H1 (cell line): ENCODE measurements around the gene SBF2. TPM values are rescaled to one million over a fixed set of nuclear protein-coding genes. Genes with fewer than 3 reads are reported as not detected.

Experiments
- CTCF ChIA-PET: fragments of 300-600 bp; sonication (Branson Sonifier 250); formaldehyde crosslinking; loops from one replicate; lab custom pipeline; 2021; ENCODE audit not compliant: partially characterized antibody; lab: Charles Lee
- POLR2A ChIA-PET: fragments of 300-600 bp; sonication (Branson Sonifier 250); formaldehyde crosslinking; loops from one replicate; lab custom pipeline; 2021; ENCODE audit warnings: inconsistent platforms; ENCODE audit not compliant: partially characterized antibody; lab: Charles Lee
- DNase-seq, 2 experiments: peaks; one replicate each; pipeline versions ENCODE4 v3.0.0 to v3.0.0-alpha.2; 2010 to 2022; ENCODE audit warnings: low spot score in 2 of 2, low read depth in 1 of 2, mixed read lengths in 1 of 2
- FAIRE-seq: peaks from 2 replicates; lab custom pipeline; 2011; peaks lifted over from hg19 to GRCh38; lab: Jason Lieb, UNC
- H2AFZ ChIP-seq: 2 replicates; pipeline ENCODE4 v1.8.1; 2012; ENCODE audit warnings: low read length, inconsistent platforms
- H2AK5ac ChIP-seq: 2 replicates; pipeline ENCODE4 v1.6.1; 2013; ENCODE audit warnings: low read depth, low read length
- H2BK120ac ChIP-seq: replicated peaks from 2 replicates; pipeline ENCODE3; 2013; ENCODE audit warnings: low read depth, low read length, inconsistent platforms
- H2BK12ac ChIP-seq: 2 replicates; pipeline ENCODE4 v1.6.1; 2013; ENCODE audit warnings: low read depth, low read length
- H2BK15ac ChIP-seq: 2 replicates; pipeline ENCODE4 v1.6.1; 2013; ENCODE audit warnings: low read length
- H2BK20ac ChIP-seq: 2 replicates; pipeline ENCODE4 v1.6.1; 2013; ENCODE audit warnings: low read length
- H2BK5ac ChIP-seq: 2 replicates; pipeline ENCODE4 v1.6.1; 2013; ENCODE audit warnings: low read depth, low read length
- H3K14ac ChIP-seq: 2 replicates; pipeline ENCODE4 v1.6.1; 2013; ENCODE audit warnings: inconsistent platforms; ENCODE audit not compliant: insufficient read length
- H3K18ac ChIP-seq: 2 replicates; pipeline ENCODE4 v1.6.1; 2013; ENCODE audit warnings: low read length; ENCODE audit errors: extremely low read depth
- H3K23ac ChIP-seq: 2 replicates; pipeline ENCODE4 v1.6.1; 2013; ENCODE audit warnings: inconsistent platforms; ENCODE audit not compliant: insufficient read length
- H3K23me2 ChIP-seq: 2 replicates; pipeline ENCODE4 v1.6.1; 2013; ENCODE audit warnings: low read depth, low read length
- H3K27ac ChIP-seq: 2 replicates; pipeline ENCODE4 v1.6.1; 2011; ENCODE audit warnings: low read depth, low read length, inconsistent platforms
- H3K27me3 ChIP-seq, 4 experiments: replicated peaks in 1 of 4; 1 replicate in 1 of 4; 2 replicates in 3 of 4; pipeline versions ENCODE4 v1.6.1 to v1.8.1; 2011 to 2013; ENCODE audit warnings: low read length in 3 of 4, mild to moderate bottlenecking in 3 of 4, inconsistent platforms in 2 of 4, mixed read lengths in 2 of 4, moderate library complexity in 1 of 4; ENCODE audit not compliant: control insufficient read depth in 3 of 4, insufficient read depth in 3 of 4; ENCODE audit errors: extremely low read depth in 1 of 4
- H3K36me3 ChIP-seq, 4 experiments: 2 replicates each; pipeline versions ENCODE4 v1.6.1 to v1.8.1; 2011 to 2013; ENCODE audit warnings: mild to moderate bottlenecking in 4 of 4, low read length in 3 of 4, moderate library complexity in 2 of 4, control low read depth in 1 of 4, inconsistent platforms in 1 of 4; ENCODE audit not compliant: insufficient read depth in 4 of 4, control insufficient read depth in 2 of 4
- H3K4ac ChIP-seq: replicated peaks from 2 replicates; pipeline ENCODE3; 2013; ENCODE audit warnings: low read length, low read depth, mixed read lengths, inconsistent platforms; ENCODE audit not compliant: insufficient read length
- H3K4me1 ChIP-seq, 4 experiments: replicated peaks in 1 of 4; 1 replicate in 1 of 4; 2 replicates in 3 of 4; pipeline versions ENCODE4 v1.6.1 to v1.8.1; 2011 to 2013; ENCODE audit warnings: low read length in 3 of 4, inconsistent platforms in 2 of 4, mixed read lengths in 1 of 4; ENCODE audit not compliant: insufficient read depth in 4 of 4, control insufficient read depth in 3 of 4
- H3K4me2 ChIP-seq, 2 experiments: 2 replicates each; pipeline versions ENCODE4 v1.6.1 to v1.8.1; 2011 to 2013; ENCODE audit warnings: low read depth in 2 of 2, low read length in 2 of 2, control low read depth in 1 of 2, inconsistent platforms in 1 of 2, mild to moderate bottlenecking in 1 of 2; ENCODE audit not compliant: insufficient read depth in 1 of 2
- H3K4me3 ChIP-seq, 4 experiments: fragments of 200-600, 300-600 bp in 1 of 4; sonication (generic), shearing (Covaris generic), sonication (Bioruptor Twin) in 1 of 4; 2 replicates each; pipeline versions ENCODE4 v1.5.1 to v1.8.1; 2011 to 2016; ENCODE audit warnings: low read length in 4 of 4, low read depth in 3 of 4, control low read depth in 2 of 4, inconsistent platforms in 2 of 4, mild to moderate bottlenecking in 2 of 4, mixed read lengths in 1 of 4, moderate library complexity in 1 of 4; ENCODE audit not compliant: insufficient read depth in 2 of 4; ENCODE audit errors: extremely low read depth in 1 of 4
- H3K56ac ChIP-seq: replicated peaks from 2 replicates; pipeline ENCODE3; 2013; ENCODE audit warnings: low read depth, mild to moderate bottlenecking, mixed read lengths, low read length, inconsistent platforms; ENCODE audit not compliant: insufficient read length
- H3K79me1 ChIP-seq: 2 replicates; pipeline ENCODE4 v1.6.1; 2013; ENCODE audit warnings: low read depth, low read length, control low read depth
- H3K79me2 ChIP-seq, 2 experiments: 2 replicates each; pipeline versions ENCODE4 v1.6.1 to v1.8.1; 2012 to 2013; ENCODE audit warnings: low read length in 2 of 2, mild to moderate bottlenecking in 2 of 2, inconsistent platforms in 1 of 2; ENCODE audit not compliant: insufficient read depth in 2 of 2, control insufficient read depth in 1 of 2
- H3K9ac ChIP-seq, 4 experiments: replicated peaks in 1 of 4; 1 replicate in 1 of 4; 2 replicates in 3 of 4; pipeline versions ENCODE4 v1.6.1 to v1.8.1; 2011 to 2013; ENCODE audit warnings: low read depth in 3 of 4, low read length in 3 of 4, control low read depth in 2 of 4, mild to moderate bottlenecking in 2 of 4, moderate library complexity in 2 of 4, inconsistent platforms in 1 of 4; ENCODE audit errors: extremely low read depth in 1 of 4
- H3K9me3 ChIP-seq, 2 experiments: 2 replicates each; pipeline versions ENCODE4 v1.6.1 to v1.8.1; 2012 to 2013; ENCODE audit warnings: mild to moderate bottlenecking in 2 of 2, moderate library complexity in 2 of 2, control low read depth in 1 of 2, inconsistent platforms in 1 of 2, low read depth in 1 of 2, low read length in 1 of 2, mixed read lengths in 1 of 2; ENCODE audit not compliant: insufficient read depth in 2 of 2
- H4K20me1 ChIP-seq, 2 experiments: replicated peaks in 1 of 2; 2 replicates each; pipeline versions ENCODE3 to v1.8.1; 2011 to 2013; ENCODE audit warnings: inconsistent platforms in 2 of 2, low read length in 2 of 2, mild to moderate bottlenecking in 1 of 2; ENCODE audit not compliant: insufficient read depth in 2 of 2, control insufficient read depth in 1 of 2
- H4K5ac ChIP-seq: 2 replicates; pipeline ENCODE4 v1.6.1; 2013; ENCODE audit warnings: low read length, low read depth, mixed read lengths, inconsistent platforms; ENCODE audit not compliant: insufficient read length
- H4K8ac ChIP-seq: 2 replicates; pipeline ENCODE4 v1.8.0; 2013; ENCODE audit warnings: mild to moderate bottlenecking, moderate library complexity, low read length, inconsistent platforms; ENCODE audit not compliant: insufficient read depth; ENCODE audit errors: extremely low read depth
- H4K91ac ChIP-seq: replicated peaks from 2 replicates; pipeline ENCODE3; 2013; ENCODE audit warnings: low read length, mixed read lengths, inconsistent platforms; ENCODE audit not compliant: insufficient read length
- BACH1 ChIP-seq: IDR thresholded peaks from 2 replicates; pipeline ENCODE4 v1.6.1; 2012; ENCODE audit warnings: low read length, improper control_type of control experiment
- CBX8 ChIP-seq: fragments of 300-800, 300-1000 bp; sonication (generic); IDR thresholded peaks from 2 replicates; pipeline ENCODE4 v1.7.1; 2016; ENCODE audit warnings: low read depth, low read length, borderline replicate concordance
- WGBS, 2 experiments: shearing (Covaris generic) in 1 of 2; methylation state at CpG; one replicate each; pipeline versions ENCODE4 v1.1.6 to v1.1.7; 2013 to 2015; ENCODE audit warnings: low lambda C conversion rate in 2 of 2, mixed read lengths in 2 of 2, inconsistent platforms in 1 of 2, low coverage in 1 of 2, missing lambda C conversion rate in 1 of 2; ENCODE audit not compliant: insufficient replicate concordance in 2 of 2, insufficient coverage in 1 of 2, insufficient read length in 1 of 2; ENCODE audit errors: extremely low coverage in 1 of 2, missing lambda C conversion rate in 1 of 2; 5-methylcytosine and 5-hydroxymethylcytosine counted together
- polyA plus RNA-seq, 7 experiments: library from polyadenylated mRNA; depleted of rRNA in 3 of 7; stranded (reverse) in 5 of 7; unstranded in 2 of 7; fragments of >200 nt in 5 of 7; fragments of 200-250 nt in 2 of 7; gene quantifications; 1 replicate in 5 of 7; 2 replicates in 1 of 7; 4 replicates in 1 of 7; pipeline versions ENCODE4 v1.2.1 to v1.2.3, GENCODE V29; 2011 to 2013; ENCODE audit warnings: missing spikeins in 2 of 7, mixed read lengths in 2 of 7
- total RNA-seq: library from RNA; stranded (reverse); fragmentation: NEBNext Ultra II Directional; extraction: Animal tissue kit (Norgen Biotek cat#: 25700); gene quantifications from 2 replicates; pipeline ENCODE4 v1.2.1, GENCODE V29; 2021

SBF2 gene
- total and polyA plus RNA-seq, 2 of the 8 experiments (the other 6 are each of a cell fraction or from before 2014, with no cell fraction given) = 36.7 to 50.5 TPM

DNA sequence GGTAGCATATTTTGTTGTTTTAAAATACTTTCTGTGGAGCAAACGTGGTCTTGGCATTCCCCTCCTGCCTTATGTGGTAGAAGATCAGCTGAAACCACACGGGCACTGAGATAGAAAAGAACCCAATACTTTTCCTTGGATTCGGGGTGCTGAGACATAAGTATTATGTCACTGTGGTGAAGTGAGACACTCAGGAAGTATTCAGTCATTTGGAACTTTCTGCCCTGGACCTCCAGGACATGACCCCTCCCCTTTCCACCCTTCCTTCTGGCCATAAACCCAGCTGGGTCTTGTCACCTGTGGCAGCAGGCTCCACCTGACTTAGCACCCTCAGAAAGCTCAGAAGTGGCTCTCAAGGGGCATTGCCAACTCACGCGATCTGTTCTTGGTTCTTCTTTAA lies 506.8 kb downstream of the SBF2 start:
- Histone ChIP-seq H3K23ac (no peak overlapping the region), H3K27me3 (no peaks in the 10 kb centered on the region), H3K79me1 (no peaks in the 10 kb centered on the region), H3K9ac (no peak overlapping the region), H3K56ac (no peak overlapping the region), H3K27ac (no peak overlapping the region), H3K4ac (no peak overlapping the region), H3K79me2 (no peaks in the 10 kb centered on the region), H2AK5ac (no peak overlapping the region), H4K91ac (no peak overlapping the region), H4K20me1 (peaks cover 0 to 2% of the 10 kb centered on the region in 2 experiments), H2BK5ac (no peak overlapping the region), H4K8ac (no peak overlapping the region), H3K4me2 (no peak overlapping the region), H3K4me3 (no peak overlapping the region), H2BK20ac (no peak overlapping the region), H3K9me3 (no peaks in the 10 kb centered on the region), H2BK120ac (no peak overlapping the region), H2BK15ac (no peak overlapping the region), H3K18ac (no peak overlapping the region), H3K36me3 (peaks cover 7 to 29% (median 15%) of the 10 kb centered on the region in 4 experiments)
- no peak for DNase-seq
- no peak for FAIRE-seq
- POLR2A ChIA-PET = interaction anchor here (1.0 to 1.5 kb wide), 3 partner anchors 8 to 32 kb away, joined by 3 to 4 read pairs (median 4); no protein-coding TSS in a partner anchor
- 89% methylated on average over 5 of the region's 5 CpGs; no CpG with 5 or more reads in 1 of the 2 experiments for WGBS, 2 experiments
- CTCF ChIA-PET = interaction anchor here (0.8 to 1.5 kb wide), 2 partner anchors 14 to 71 kb away, joined by 3 to 4 read pairs; no protein-coding TSS in a partner anchor
- no peak for TF ChIP-seq BACH1
- no peak for TF ChIP-seq CBX8
- TF ChIP-seq, all 59 proteins: peak for 0
- H4K5ac ChIP-seq = no peak overlapping the region
- H3K23me2 ChIP-seq = no peaks in the 10 kb centered on the region
- no peak overlapping the region for H2BK12ac ChIP-seq
- H3K4me1 ChIP-seq = no peaks in the 10 kb centered on the region
- no peak overlapping the region for H2AFZ ChIP-seq
- no peak overlapping the region for H3K14ac ChIP-seq
